Measurements from ENCODE around the gene DBN1.
"Not testable (repeated sequence)": the region's sequence is repeated elsewhere in the genome, so short reads cannot be mapped to it uniquely, and the experiment has no call there.

DBN1 gene

DNA sequence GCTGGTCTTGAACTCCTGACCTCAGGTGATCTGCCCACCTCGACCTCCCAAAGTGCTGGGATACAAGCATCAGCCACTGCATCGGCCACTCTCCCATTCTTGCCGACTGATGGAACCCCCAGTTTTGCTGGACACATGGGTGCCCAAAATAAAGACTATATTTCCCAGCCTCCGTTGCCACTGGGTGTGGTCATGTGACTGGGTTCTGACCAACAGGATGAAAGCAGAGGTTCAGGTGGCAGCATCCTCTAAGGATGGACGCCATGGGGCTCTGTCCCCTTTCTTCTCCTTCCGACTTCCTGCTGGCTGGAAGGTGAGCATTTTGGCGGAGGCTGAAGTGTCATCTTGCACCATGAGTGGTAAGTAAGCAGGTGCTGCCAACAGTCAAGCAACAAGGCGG lies 13.7 kb upstream of the DBN1 start:
- no peak overlapping the region for H3K4me2 ChIP-seq (ENCODE audit: low read length)
- H3K27me3 ChIP-seq (ENCODE audit: control insufficient read depth, insufficient read depth, low read length) = no peaks in the 10 kb centered on the region
- H3K4me1 ChIP-seq (ENCODE audit: control insufficient read depth, insufficient read depth, low read length) = peaks cover 22% of the 10 kb centered on the region
- H3K9ac ChIP-seq (ENCODE audit: low read depth, low read length) = no peak overlapping the region
- H3K4me3 ChIP-seq (ENCODE audit: low read length) = no peak overlapping the region
- H3K36me3 ChIP-seq (ENCODE audit: insufficient read depth, low read length) = peaks cover 92% of the 10 kb centered on the region
- H3K9me3 ChIP-seq (replicated peaks; ENCODE audit: low read length) = no peaks in the 10 kb centered on the region

DNA sequence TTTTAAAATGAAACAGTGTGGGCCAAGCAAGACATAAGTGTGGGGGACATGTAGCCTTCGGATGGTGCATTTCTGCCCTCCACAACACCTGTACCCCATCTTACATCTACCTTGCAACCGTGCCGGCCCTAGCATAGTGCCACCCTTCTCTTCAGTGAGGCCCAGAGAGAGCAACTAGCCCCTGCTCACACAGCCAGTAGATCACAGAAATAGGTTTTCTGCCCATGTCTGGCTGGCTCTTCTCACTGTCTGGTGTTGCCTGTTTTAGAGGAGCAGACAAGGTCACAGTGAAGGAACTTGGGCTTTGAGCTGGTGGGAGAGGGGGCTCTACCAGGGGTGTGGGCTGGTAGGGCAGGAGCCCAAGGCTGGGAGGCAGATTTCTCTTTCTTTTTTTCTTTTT lies 12.8 kb upstream of the DBN1 start:
- Histone ChIP-seq H3K4me3 (ENCODE audit: low read length) (no peak overlapping the region), H3K4me2 (ENCODE audit: low read length) (no peak overlapping the region), H3K36me3 (ENCODE audit: insufficient read depth, low read length) (peaks cover 89% of the 10 kb centered on the region), H3K9me3 (replicated peaks; ENCODE audit: low read length) (no peaks in the 10 kb centered on the region), H3K9ac (ENCODE audit: low read depth, low read length) (peak overlapping the region; percentile 1), H3K27me3 (ENCODE audit: control insufficient read depth, insufficient read depth, low read length) (no peaks in the 10 kb centered on the region), H3K4me1 (ENCODE audit: control insufficient read depth, insufficient read depth, low read length) (peaks cover 24% of the 10 kb centered on the region)

DNA sequence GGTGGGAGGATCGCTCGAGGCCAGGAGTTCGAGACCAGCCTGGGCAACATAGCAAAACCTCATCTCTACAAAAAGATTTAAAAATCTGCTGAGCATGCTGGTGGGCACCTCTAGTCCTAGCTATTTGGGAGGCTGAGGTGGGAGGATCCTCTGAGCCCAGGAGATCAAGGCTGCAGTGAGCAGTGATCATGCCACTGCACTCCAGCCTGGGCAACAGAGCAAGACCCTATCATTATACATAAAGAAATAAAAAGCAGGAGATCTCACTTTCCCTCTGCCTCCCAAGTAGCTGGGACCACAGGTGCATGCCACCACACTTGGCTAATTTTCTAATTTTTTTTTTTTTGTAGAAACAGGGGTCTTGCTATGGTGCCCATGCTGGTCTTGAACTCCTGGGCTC lies 12.3 kb upstream of the DBN1 start:
- not testable (repeated sequence) for H3K27me3 ChIP-seq (ENCODE audit: control insufficient read depth, insufficient read depth, low read length); H3K9me3 ChIP-seq (replicated peaks; ENCODE audit: low read length); H3K4me3 ChIP-seq (ENCODE audit: low read length); H3K4me2 ChIP-seq (ENCODE audit: low read length)
- peaks cover 19% of the 10 kb centered on the region for H3K4me1 ChIP-seq (ENCODE audit: control insufficient read depth, insufficient read depth, low read length)
- peaks cover 84% of the 10 kb centered on the region for H3K36me3 ChIP-seq (ENCODE audit: insufficient read depth, low read length)
- H3K9ac ChIP-seq (ENCODE audit: low read depth, low read length) = peak overlapping the region; percentile 23

DNA sequence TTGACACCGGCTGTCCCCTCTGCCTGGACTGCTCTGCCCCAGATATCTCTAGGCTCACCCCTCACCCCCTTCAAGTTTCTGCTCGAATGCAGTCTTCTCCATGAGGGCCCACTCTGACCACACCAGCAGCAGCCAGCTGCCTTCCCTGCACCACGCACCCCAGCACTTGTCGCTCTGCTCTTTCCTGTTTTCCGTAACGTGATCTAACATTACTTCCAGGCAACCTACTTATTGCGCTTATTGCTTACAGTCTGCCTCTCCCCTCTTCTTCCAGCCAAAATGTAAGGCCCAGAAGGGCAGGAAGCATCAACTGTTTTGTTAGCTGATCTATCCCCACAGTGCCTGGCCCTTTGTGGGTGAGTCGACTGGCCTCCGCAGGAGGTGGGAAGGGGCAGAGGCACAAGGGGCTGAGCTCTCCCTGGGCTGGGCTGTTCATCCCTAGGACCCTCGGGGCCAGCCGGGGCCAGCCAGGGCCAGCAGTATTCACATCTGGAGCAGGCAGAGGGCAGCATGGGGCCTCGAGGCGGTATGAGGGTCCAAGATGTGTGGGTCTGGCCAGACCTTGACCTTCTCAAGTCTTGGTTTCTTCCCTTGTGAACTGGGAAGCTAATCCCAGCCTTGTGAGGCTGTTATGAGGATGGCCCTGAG lies 11.6 kb upstream of the DBN1 start:
- no peaks in the 10 kb centered on the region for H3K27me3 ChIP-seq (ENCODE audit: control insufficient read depth, insufficient read depth, low read length)
- no peak overlapping the region for H3K4me3 ChIP-seq (ENCODE audit: low read length)
- H3K9ac ChIP-seq (ENCODE audit: low read depth, low read length) = peak overlapping the region; percentile 23
- peaks cover 20% of the 10 kb centered on the region for H3K4me1 ChIP-seq (ENCODE audit: control insufficient read depth, insufficient read depth, low read length)
- no peaks in the 10 kb centered on the region for H3K9me3 ChIP-seq (replicated peaks; ENCODE audit: low read length)
- H3K36me3 ChIP-seq (ENCODE audit: insufficient read depth, low read length) = peaks cover 77% of the 10 kb centered on the region
- H3K4me2 ChIP-seq (ENCODE audit: low read length) = no peak overlapping the region

DNA sequence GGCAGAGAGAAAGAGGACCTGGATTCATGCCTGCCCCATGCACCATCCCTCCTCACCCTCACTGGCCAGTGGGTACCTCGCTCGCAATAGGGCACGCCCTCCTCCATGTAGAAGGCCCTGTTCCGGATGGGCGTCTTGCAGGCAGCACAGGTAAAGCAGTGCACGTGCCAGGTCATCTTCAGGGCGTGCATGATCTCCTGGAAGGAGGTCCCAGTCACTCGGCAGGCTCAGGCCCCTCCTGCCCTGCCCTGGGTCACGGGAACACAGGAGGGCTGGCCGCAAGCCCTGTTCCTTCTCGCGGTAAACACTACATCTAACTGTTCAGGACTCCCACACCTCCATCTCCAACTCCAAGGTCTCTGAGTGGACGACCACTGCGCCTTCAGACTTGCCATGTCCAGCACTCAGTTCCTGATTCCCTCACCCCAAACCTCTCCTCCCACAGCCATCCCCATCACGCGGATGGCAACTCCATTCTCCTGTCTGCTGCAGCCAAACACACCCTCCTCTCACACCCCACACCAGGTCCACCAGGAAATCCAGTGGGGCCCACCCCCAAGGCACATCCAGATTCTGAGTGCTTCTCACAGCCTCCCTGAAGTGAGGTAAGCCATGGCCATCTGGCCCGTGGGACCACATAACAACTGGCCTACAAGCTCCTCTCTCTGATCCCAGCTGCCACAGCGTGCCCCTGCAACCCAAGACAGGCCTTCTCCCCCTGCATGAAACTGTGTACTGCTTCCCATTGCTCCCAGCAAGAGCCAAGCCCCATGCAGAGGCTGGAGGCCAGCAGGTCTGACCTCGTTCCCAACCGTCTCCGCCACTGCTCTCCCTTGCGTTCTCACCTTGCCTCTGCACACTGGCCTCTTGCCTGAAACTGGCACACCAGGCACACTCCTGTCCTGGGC lies 10.8 kb upstream of the DBN1 start:
- peaks cover 71% of the 10 kb centered on the region for H3K36me3 ChIP-seq (ENCODE audit: insufficient read depth, low read length)

DNA sequence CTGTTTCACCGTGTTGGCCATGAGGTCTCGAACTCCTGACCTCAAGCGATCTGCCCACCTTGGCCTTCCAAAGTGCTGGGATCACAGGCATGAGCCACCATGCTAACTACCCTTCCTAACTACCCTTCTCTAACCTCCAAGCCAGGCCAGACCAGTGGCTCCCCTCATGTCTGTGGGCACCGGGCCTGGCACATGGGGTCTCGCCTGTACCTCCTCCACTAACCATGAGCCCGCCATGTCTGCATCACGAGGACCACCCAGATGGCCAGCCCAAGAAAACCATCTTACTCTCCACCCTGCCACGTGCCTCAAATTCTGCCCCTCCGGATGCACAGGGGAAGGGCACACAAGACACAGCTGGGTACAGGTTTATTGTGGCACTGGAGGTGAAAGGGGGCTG lies 9.6 kb upstream of the DBN1 start:
- no peaks in the 10 kb centered on the region for H3K9me3 ChIP-seq (replicated peaks; ENCODE audit: low read length)
- H3K4me1 ChIP-seq (ENCODE audit: control insufficient read depth, insufficient read depth, low read length) = peaks cover 28% of the 10 kb centered on the region
- no peak overlapping the region for H3K4me2 ChIP-seq (ENCODE audit: low read length)
- no peak overlapping the region for H3K4me3 ChIP-seq (ENCODE audit: low read length)
- H3K27me3 ChIP-seq (ENCODE audit: control insufficient read depth, insufficient read depth, low read length) = no peaks in the 10 kb centered on the region
- no peak overlapping the region for H3K9ac ChIP-seq (ENCODE audit: low read depth, low read length)
- peaks cover 68% of the 10 kb centered on the region for H3K36me3 ChIP-seq (ENCODE audit: insufficient read depth, low read length)

More for the DNA sequence above, 10.8 kb upstream of the DBN1 start:
- H3K9me3 ChIP-seq (replicated peaks; ENCODE audit: low read length) = no peaks in the 10 kb centered on the region
- peaks cover 23% of the 10 kb centered on the region for H3K4me1 ChIP-seq (ENCODE audit: control insufficient read depth, insufficient read depth, low read length)
- no peak overlapping the region for H3K4me3 ChIP-seq (ENCODE audit: low read length)
- no peak overlapping the region for H3K4me2 ChIP-seq (ENCODE audit: low read length)
- H3K27me3 ChIP-seq (ENCODE audit: control insufficient read depth, insufficient read depth, low read length) = no peaks in the 10 kb centered on the region
- H3K9ac ChIP-seq (ENCODE audit: low read depth, low read length) = peak overlapping the region; percentile 23

DNA sequence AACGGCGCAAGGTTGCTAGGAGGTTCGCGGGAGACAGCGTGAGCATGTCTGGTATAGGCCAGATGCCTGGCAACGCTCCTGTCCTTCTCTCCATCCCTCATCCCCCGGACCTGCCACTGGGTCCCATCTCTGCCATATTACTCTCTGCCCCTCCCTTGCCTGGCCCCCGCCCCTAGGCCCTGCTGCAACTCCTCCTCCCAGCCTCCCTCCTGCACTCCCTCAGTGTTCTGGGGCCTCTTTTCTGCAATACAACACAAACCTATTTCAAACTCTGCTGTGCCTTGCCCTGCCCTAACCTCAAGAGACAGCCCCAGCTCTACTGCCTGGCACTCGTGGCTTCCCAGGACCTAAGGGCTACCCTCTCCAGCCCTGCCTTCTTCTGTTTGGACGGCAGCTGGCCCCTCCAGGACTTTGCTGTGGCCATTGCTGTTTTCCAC lies 8.9 kb upstream of the DBN1 start:
- Histone ChIP-seq H3K36me3 (ENCODE audit: insufficient read depth, low read length) (peaks cover 61% of the 10 kb centered on the region), H3K9ac (ENCODE audit: low read depth, low read length) (no peak overlapping the region), H3K4me3 (ENCODE audit: low read length) (no peak overlapping the region), H3K4me1 (ENCODE audit: control insufficient read depth, insufficient read depth, low read length) (peaks cover 28% of the 10 kb centered on the region), H3K27me3 (ENCODE audit: control insufficient read depth, insufficient read depth, low read length) (no peaks in the 10 kb centered on the region), H3K4me2 (ENCODE audit: low read length) (no peak overlapping the region), H3K9me3 (replicated peaks; ENCODE audit: low read length) (no peaks in the 10 kb centered on the region)

DNA sequence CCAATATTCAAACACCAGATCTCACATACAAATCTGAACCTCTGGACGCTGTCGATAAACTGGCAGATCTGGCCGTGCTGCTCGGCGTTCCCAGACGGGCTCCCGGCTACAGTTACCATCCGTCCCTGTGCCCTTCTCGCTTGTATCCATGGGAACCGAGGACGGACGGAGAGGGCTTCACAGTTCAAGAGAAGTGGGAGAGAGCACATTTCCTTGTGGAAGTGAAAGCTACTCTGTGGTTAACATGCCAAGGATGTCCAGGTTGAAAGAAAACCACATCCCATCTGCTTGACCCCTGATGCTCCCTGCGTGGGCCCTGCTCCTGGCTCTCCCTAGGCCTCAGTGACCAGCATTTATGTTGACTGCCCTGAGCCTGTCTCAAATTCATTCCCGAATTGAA lies 6.3 kb upstream of the DBN1 start:
- Histone ChIP-seq H3K4me2 (ENCODE audit: low read length) (no peak overlapping the region), H3K4me3 (ENCODE audit: low read length) (no peak overlapping the region), H3K4me1 (ENCODE audit: control insufficient read depth, insufficient read depth, low read length) (peaks cover 33% of the 10 kb centered on the region), H3K9ac (ENCODE audit: low read depth, low read length) (no peak overlapping the region), H3K36me3 (ENCODE audit: insufficient read depth, low read length) (peaks cover 38% of the 10 kb centered on the region), H3K9me3 (replicated peaks; ENCODE audit: low read length) (no peaks in the 10 kb centered on the region), H3K27me3 (ENCODE audit: control insufficient read depth, insufficient read depth, low read length) (no peaks in the 10 kb centered on the region)

DNA sequence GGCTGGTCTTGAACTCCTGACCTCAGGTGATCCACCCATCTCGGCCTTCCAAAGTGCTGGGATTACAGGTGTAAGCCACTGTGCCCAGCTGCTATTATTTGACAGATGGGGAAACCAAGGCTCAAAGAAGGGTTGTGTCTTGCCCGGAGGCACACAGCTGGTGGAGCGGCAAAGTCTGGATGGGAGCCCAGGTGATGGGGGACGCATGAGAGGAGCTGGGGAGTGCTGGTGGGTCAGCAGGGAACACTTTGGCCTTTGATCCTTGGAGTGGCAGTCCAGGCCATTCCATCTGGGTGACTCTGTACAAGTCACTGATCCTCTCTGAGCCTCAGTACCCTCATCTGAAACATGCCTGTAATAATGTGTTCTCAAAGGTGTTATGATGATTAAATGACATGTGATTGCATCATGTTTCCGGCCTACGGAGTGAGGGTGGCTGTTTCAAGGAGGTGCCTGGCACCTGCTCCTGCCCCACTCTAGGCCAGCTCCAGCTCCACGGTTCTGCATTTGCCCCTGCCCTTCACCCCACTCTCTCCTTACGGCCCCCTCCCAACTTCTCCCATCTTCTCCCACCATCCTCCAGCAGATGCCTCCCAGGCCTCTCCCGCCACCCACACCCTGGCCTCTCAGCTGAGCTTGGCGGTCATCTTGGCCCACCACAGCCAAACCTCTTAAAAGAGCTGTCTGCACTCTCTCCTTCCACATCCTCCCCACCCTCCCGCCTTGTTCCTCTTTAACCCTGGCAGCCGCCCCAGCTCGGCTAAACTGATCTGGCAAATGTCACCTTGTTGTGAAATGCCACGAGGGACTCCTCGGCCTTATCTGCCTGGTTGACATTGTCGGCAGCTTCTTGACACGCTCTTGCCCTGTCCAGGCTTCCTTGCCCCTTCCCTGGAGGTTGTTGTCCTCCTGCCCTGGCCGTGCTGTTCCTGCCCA lies 5.5 kb upstream of the DBN1 start:
- Histone ChIP-seq H3K4me3 (ENCODE audit: low read length) (no peak overlapping the region), H3K27me3 (ENCODE audit: control insufficient read depth, insufficient read depth, low read length) (no peaks in the 10 kb centered on the region), H3K9ac (ENCODE audit: low read depth, low read length) (no peak overlapping the region), H3K9me3 (replicated peaks; ENCODE audit: low read length) (no peaks in the 10 kb centered on the region), H3K36me3 (ENCODE audit: insufficient read depth, low read length) (peaks cover 30% of the 10 kb centered on the region), H3K4me2 (ENCODE audit: low read length) (no peak overlapping the region), H3K4me1 (ENCODE audit: control insufficient read depth, insufficient read depth, low read length) (peaks cover 30% of the 10 kb centered on the region)

DNA sequence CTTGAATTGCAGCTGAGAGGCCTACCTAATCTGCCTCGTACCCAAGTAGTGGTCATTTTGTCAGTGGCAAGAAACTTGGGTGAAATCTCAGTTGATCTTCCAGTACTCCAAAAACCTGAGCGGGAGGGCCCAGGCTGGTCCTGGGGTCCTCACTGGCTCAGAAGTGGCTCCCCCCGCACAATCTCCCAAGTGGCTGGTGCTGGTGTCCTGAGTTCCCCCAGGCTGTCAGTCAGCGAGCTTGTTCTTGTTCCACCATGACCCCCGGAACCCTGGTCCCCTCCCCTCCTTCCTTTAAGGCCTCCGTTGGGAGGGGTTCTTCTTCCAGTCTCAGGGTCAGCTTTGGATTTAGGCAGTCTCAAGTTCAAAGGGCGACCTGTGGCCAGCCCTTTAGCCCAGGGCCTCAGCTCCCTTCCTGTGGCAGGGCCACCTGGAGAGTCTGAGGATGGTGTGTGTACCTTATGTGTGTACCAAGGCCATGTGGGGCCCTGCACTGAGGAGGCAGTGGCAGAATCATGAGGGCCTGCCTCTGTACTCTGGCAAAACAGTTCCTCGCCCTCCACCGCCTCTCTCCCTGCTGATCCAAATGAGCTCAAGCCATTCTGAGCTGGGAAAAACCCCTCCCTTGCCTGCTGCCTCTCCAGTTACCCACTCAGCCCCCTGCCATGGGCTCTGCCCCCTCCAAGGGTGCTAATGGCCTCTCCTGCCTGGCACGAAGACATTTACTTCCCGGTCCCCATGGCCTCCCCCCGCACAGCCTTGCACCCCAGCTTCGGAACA lies 4.5 kb upstream of the DBN1 start:
- H3K4me3 ChIP-seq (ENCODE audit: low read length) = no peak overlapping the region
- H3K36me3 ChIP-seq (ENCODE audit: insufficient read depth, low read length) = peaks cover 19% of the 10 kb centered on the region

More for the DNA sequence above, 4.5 kb upstream of the DBN1 start:
- no peaks in the 10 kb centered on the region for H3K9me3 ChIP-seq (replicated peaks; ENCODE audit: low read length)
- no peaks in the 10 kb centered on the region for H3K27me3 ChIP-seq (ENCODE audit: control insufficient read depth, insufficient read depth, low read length)
- peaks cover 30% of the 10 kb centered on the region for H3K4me1 ChIP-seq (ENCODE audit: control insufficient read depth, insufficient read depth, low read length)
- no peak overlapping the region for H3K4me2 ChIP-seq (ENCODE audit: low read length)
- no peak overlapping the region for H3K9ac ChIP-seq (ENCODE audit: low read depth, low read length)
